GM12892 (cell line): ENCODE data around the gene DDX39B.
A peak's percentile ranks its signal among the peaks of the same experiment; 100 is the strongest.
"Not testable (repeated sequence)": the region's sequence is repeated elsewhere in the genome, so short reads cannot be mapped to it uniquely, and the experiment has no call there.

ENCODE experiments used
- DNase-seq: peaks from one replicate; pipeline ENCODE4 v3.0.0; 2011; ENCODE audit not compliant: insufficient read length
- FAIRE-seq: peaks from 2 replicates; lab custom pipeline; 2011; peaks lifted over from hg19 to GRCh38; lab: Jason Lieb, UNC
- POLR2A ChIP-seq: IDR thresholded peaks from 2 replicates; pipeline ENCODE4 v1.6.1; 2011; ENCODE audit warnings: low read depth, low read length, control low read depth
- POLR2AphosphoS5 ChIP-seq: IDR thresholded peaks from 2 replicates; pipeline ENCODE4 v1.6.1; 2011; ENCODE audit warnings: low read depth, low read length, control low read depth
- TAF1 ChIP-seq: IDR thresholded peaks from 2 replicates; pipeline ENCODE4 v1.6.1; 2011; ENCODE audit warnings: low read depth, mild to moderate bottlenecking, control low read depth, low read length, borderline replicate concordance

Gene DDX39B

GRCh38 chr6:31498748-31499147 is 43.1 kb downstream of the DDX39B start:
- TF ChIP-seq POLR2A (no peak), POLR2AphosphoS5 (no peak)
- DNase-seq (no peak), FAIRE-seq (no peak)

GRCh38 chr6:31497531-31498476 is 44.0 kb downstream of the DDX39B start, which contains the start of gene MICB:
MICB (plus strand) TSS chr6:31498145; CDS start chr6:31498194, 49 bp downstream.
- TF ChIP-seq TAF1 (peak; percentile 82; the same call in 1 of the 2 replicates), POLR2AphosphoS5 (0 out of 2 replicates have a peak, but pooled peaks have one; percentile 26), POLR2A (no peak; the same call in 1 of the 2 replicates)
- FAIRE-seq (peak; percentile 91), DNase-seq (peak; percentile 75)

DNA sequence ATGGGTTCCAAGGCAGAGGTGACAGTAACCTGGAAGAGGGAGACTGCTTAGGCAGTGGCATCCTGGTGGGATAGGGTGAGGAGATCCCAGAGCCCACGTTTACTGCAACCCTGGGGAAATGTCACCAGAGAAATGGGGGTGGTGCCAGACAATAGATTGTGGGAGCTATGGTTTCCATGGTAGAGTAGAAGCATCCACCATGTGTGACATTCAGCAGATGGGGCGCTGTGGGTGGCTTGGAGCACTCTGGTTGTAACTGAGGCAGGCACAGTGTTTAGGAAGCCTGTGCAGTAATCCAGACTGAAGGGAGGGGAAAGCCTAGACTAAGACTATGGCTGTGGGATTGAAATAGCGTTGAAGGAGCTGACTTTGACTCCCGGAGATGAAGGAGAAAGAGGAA is 45.0 kb downstream of the DDX39B start:
- not testable (repeated sequence) for FAIRE-seq, DNase-seq

DNA sequence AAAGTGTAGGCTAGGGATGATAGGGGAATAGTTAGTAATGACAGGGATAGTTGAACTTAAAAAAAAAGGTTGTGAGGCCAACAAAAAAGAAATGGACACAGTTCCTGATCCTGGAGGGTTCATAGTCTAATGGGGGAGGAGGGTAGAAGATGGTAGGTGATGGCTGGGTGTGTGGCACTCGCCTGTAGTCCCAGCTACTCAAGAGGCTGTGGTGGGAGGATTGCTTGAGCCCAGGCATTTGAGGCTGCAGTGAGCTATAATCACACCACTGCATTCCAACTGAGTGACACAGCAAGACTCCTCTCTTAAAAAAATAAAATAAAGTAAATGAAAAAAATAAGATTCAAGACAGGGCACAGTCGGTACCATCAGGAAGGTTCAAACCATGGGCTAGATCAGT is 46.2 kb downstream of the DDX39B start:
- FAIRE-seq (no peak), DNase-seq (no peak)
- no peak for TF ChIP-seq TAF1
- no peak for TF ChIP-seq POLR2A
- TF ChIP-seq POLR2AphosphoS5: no peak

- TF ChIP-seq TAF1 (no peak), POLR2AphosphoS5 (no peak)
- no peak for DNase-seq
- FAIRE-seq: peak; percentile 63
Measured at GRCh38 chr6:31493875-31494694, 47.7 kb downstream of the DDX39B start.

- DNase-seq, FAIRE-seq: not testable (repeated sequence)
Measured at GRCh38 chr6:31493550-31493874, 48.3 kb downstream of the DDX39B start.

DNA sequence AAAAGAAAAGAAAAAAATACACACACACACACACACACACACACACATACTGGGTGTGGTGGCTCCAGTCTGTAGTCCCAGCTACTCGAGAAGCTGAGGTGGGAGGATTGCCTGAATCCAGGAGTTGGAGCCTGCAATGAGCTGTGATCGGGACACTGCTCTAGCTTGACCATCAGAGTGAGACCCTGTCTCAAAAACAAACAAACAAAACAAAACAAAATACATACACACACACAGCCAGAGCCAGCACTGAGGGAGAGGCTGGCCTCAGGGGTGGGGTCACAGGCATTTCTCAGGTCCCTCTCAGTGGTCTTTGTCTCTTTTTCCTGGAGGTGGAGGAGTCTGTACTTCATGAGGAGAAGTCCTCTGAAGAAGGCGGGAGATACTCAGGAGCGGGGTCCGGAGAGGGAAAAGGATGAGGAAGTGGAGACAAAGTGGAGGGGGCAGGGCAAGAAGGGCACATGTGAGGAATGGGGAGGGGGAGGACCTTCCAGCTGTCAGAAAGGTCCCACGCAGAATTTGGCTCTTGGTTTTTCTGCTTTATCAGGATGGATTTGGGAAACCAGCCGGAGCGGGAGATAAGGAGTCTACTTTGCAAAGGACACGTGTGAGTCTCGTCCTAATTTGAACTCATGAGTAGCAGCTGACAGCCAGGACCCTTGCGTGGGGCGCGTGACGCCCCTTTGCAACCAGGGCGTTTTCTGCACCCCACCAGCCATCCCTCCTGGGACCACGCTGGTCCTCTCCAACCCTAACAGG is 51.5 kb downstream of the DDX39B start:
- no peak for DNase-seq

GRCh38 chr6:31489086-31489485 is 52.7 kb downstream of the DDX39B start:
- FAIRE-seq (no peak), DNase-seq (no peak)
- TF ChIP-seq TAF1: no peak
- TF ChIP-seq POLR2AphosphoS5: no peak
- no peak for TF ChIP-seq POLR2A

More for the DNA sequence above, 51.5 kb downstream of the DDX39B start:
- no peak for FAIRE-seq
- TF ChIP-seq TAF1: no peak
- no peak for TF ChIP-seq POLR2AphosphoS5
- no peak for TF ChIP-seq POLR2A

DNA sequence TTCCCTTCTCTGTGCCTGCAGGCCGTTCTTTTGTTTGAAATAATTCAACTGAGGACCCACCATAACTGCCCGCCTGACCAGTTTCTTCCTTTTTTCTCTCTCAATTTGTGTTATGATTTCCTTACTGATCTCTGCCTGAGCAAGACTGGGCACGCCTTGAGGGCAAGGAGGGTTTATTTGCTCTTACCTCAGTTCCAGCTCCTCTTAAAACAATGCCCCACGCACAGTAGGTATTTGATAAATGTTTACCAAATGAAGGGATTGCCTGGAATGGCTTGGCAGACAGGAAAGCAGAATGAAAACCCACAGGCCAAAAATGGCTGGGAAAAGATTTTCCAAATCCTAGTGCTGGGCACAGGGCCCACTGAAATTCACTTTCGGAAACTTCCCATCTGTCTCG is 54.1 kb downstream of the DDX39B start:
- FAIRE-seq, DNase-seq: not testable (repeated sequence)

- peak; percentile 53 for FAIRE-seq
- DNase-seq: not testable (repeated sequence)
Measured at GRCh38 chr6:31486065-31486837, 55.6 kb downstream of the DDX39B start.

DNA sequence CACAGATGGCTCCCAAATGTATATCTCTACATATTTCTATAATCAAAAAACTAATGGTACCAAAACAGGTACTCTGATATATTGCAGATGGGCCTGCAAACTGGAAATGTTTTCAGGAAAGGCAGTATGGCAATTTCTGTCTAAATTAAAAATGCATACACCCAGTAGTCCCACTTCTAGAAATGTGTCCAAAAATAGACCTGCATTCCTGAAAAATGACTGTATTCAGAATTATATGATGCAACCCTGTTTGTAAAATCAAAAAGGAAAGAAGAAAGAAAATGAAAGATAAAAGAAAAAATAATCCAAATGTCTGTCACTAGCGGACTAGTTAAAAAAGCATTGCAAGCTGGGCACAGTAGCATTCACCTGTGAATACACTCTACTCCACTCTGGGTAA is 56.7 kb downstream of the DDX39B start:
- DNase-seq: no peak
- TF ChIP-seq POLR2A (no peak), POLR2AphosphoS5 (no peak)
- no peak for FAIRE-seq
